ENCODE results near the gene RGS7BP.

The RGS7BP gene

GRCh38 chr5:64497386-64497785 is 8.4 kb upstream of the RGS7BP start:
- DNase-seq (ENCODE audit: low read depth, low spot score): peak; percentile 32
- H3K9me3 ChIP-seq (ENCODE audit: insufficient read depth, low read length): no peaks in the 10 kb centered on the region
- no peaks in the 10 kb centered on the region for H3K36me3 ChIP-seq (ENCODE audit: insufficient read depth, insufficient read length, low read length)
- H3K27me3 ChIP-seq (ENCODE audit: insufficient read depth, insufficient read length): no peaks in the 10 kb centered on the region
- no peak overlapping the region for H3K4me3 ChIP-seq (ENCODE audit: insufficient read length, low read depth)
- no peak overlapping the region for H3K9ac ChIP-seq (ENCODE audit: insufficient read length, low read depth)
- peaks cover 2% of the 10 kb centered on the region for H3K4me1 ChIP-seq (ENCODE audit: insufficient read depth, insufficient read length)
- TF ChIP-seq YY1 (IDR thresholded peaks at IDR 0.05; ENCODE audit: insufficient read depth, insufficient read length) (no peak), ZNF274 (IDR thresholded peaks at IDR 0.05; ENCODE audit: low read depth, low read length) (no peak), SUZ12 (IDR thresholded peaks at IDR 0.05; ENCODE audit: extremely low read depth, insufficient read depth, insufficient read length) (no peak)

GRCh38 chr5:64502196-64502595 is 3.6 kb upstream of the RGS7BP start:
- TF ChIP-seq YY1 (IDR thresholded peaks at IDR 0.05; ENCODE audit: insufficient read depth, insufficient read length): no peak
- TF ChIP-seq SUZ12 (IDR thresholded peaks at IDR 0.05; ENCODE audit: extremely low read depth, insufficient read depth, insufficient read length): no peak
- H3K4me3 ChIP-seq (ENCODE audit: insufficient read length, low read depth): no peak overlapping the region
- DNase-seq (ENCODE audit: low read depth, low spot score): peak; percentile 30
- no peaks in the 10 kb centered on the region for H3K36me3 ChIP-seq (ENCODE audit: insufficient read depth, insufficient read length, low read length)
- H3K27me3 ChIP-seq (ENCODE audit: insufficient read depth, insufficient read length): peaks cover 29% of the 10 kb centered on the region
- no peaks in the 10 kb centered on the region for H3K9me3 ChIP-seq (ENCODE audit: insufficient read depth, low read length)
- H3K9ac ChIP-seq (ENCODE audit: insufficient read length, low read depth): no peak overlapping the region
- H3K4me1 ChIP-seq (ENCODE audit: insufficient read depth, insufficient read length): peaks cover 2% of the 10 kb centered on the region

- DNase-seq (ENCODE audit: low read depth, low spot score): peak; percentile 15
- peak overlapping the region; percentile 76 for H3K9ac ChIP-seq (ENCODE audit: insufficient read length, low read depth)
These were observed 900 bp downstream of the RGS7BP start for GRCh38 chr5:64506567-64507263.

GRCh38 chr5:64507264-64507605 is 1.4 kb downstream of the RGS7BP start:
- Histone ChIP-seq H3K4me1 (ENCODE audit: insufficient read depth, insufficient read length) (no peaks in the 10 kb centered on the region), H3K9ac (ENCODE audit: insufficient read length, low read depth) (peak overlapping the region; percentile 76), H3K4me3 (ENCODE audit: insufficient read length, low read depth) (peak overlapping the region; percentile 64), H3K9me3 (ENCODE audit: insufficient read depth, low read length) (no peaks in the 10 kb centered on the region), H3K27me3 (ENCODE audit: insufficient read depth, insufficient read length) (peaks cover 41% of the 10 kb centered on the region), H3K36me3 (ENCODE audit: insufficient read depth, insufficient read length, low read length) (no peaks in the 10 kb centered on the region)
- DNase-seq (ENCODE audit: low read depth, low spot score): no peak
- TF ChIP-seq SUZ12 (IDR thresholded peaks at IDR 0.05; ENCODE audit: extremely low read depth, insufficient read depth, insufficient read length) (no peak), YY1 (IDR thresholded peaks at IDR 0.05; ENCODE audit: insufficient read depth, insufficient read length) (no peak), ZNF274 (IDR thresholded peaks at IDR 0.05; ENCODE audit: low read depth, low read length) (no peak)

More at GRCh38 chr5:64506567-64507263, 900 bp downstream of the RGS7BP start:
- TF ChIP-seq ZNF274 (IDR thresholded peaks at IDR 0.05; ENCODE audit: low read depth, low read length) (no peak), SUZ12 (IDR thresholded peaks at IDR 0.05; ENCODE audit: extremely low read depth, insufficient read depth, insufficient read length) (no peak), YY1 (IDR thresholded peaks at IDR 0.05; ENCODE audit: insufficient read depth, insufficient read length) (no peak)
- Histone ChIP-seq H3K9me3 (ENCODE audit: insufficient read depth, low read length) (no peaks in the 10 kb centered on the region), H3K27me3 (ENCODE audit: insufficient read depth, insufficient read length) (peaks cover 41% of the 10 kb centered on the region), H3K4me3 (ENCODE audit: insufficient read length, low read depth) (peak overlapping the region; percentile 64), H3K36me3 (ENCODE audit: insufficient read depth, insufficient read length, low read length) (no peaks in the 10 kb centered on the region), H3K4me1 (ENCODE audit: insufficient read depth, insufficient read length) (no peaks in the 10 kb centered on the region)

GRCh38 chr5:64509828-64510227 is 4.0 kb downstream of the RGS7BP start:
- TF ChIP-seq SUZ12 (IDR thresholded peaks at IDR 0.05; ENCODE audit: extremely low read depth, insufficient read depth, insufficient read length): no peak
- TF ChIP-seq ZNF274 (IDR thresholded peaks at IDR 0.05; ENCODE audit: low read depth, low read length): no peak
- no peak for TF ChIP-seq YY1 (IDR thresholded peaks at IDR 0.05; ENCODE audit: insufficient read depth, insufficient read length)
- Histone ChIP-seq H3K4me3 (ENCODE audit: insufficient read length, low read depth) (no peak overlapping the region), H3K9me3 (ENCODE audit: insufficient read depth, low read length) (no peaks in the 10 kb centered on the region), H3K36me3 (ENCODE audit: insufficient read depth, insufficient read length, low read length) (no peaks in the 10 kb centered on the region), H3K27me3 (ENCODE audit: insufficient read depth, insufficient read length) (peaks cover 32% of the 10 kb centered on the region), H3K4me1 (ENCODE audit: insufficient read depth, insufficient read length) (no peaks in the 10 kb centered on the region), H3K9ac (ENCODE audit: insufficient read length, low read depth) (no peak overlapping the region)
- DNase-seq (ENCODE audit: low read depth, low spot score): no peak

GRCh38 chr5:64513492-64513891 is 7.7 kb downstream of the RGS7BP start:
- no peaks in the 10 kb centered on the region for H3K27me3 ChIP-seq (ENCODE audit: insufficient read depth, insufficient read length)
- DNase-seq (ENCODE audit: low read depth, low spot score): no peak
- H3K36me3 ChIP-seq (ENCODE audit: insufficient read depth, insufficient read length, low read length): no peaks in the 10 kb centered on the region
- H3K9me3 ChIP-seq (ENCODE audit: insufficient read depth, low read length): no peaks in the 10 kb centered on the region
- no peak overlapping the region for H3K9ac ChIP-seq (ENCODE audit: insufficient read length, low read depth)
- H3K4me1 ChIP-seq (ENCODE audit: insufficient read depth, insufficient read length): no peaks in the 10 kb centered on the region
- no peak for TF ChIP-seq ZNF274 (IDR thresholded peaks at IDR 0.05; ENCODE audit: low read depth, low read length)
- no peak for TF ChIP-seq YY1 (IDR thresholded peaks at IDR 0.05; ENCODE audit: insufficient read depth, insufficient read length)
- TF ChIP-seq SUZ12 (IDR thresholded peaks at IDR 0.05; ENCODE audit: extremely low read depth, insufficient read depth, insufficient read length): no peak
- H3K4me3 ChIP-seq (ENCODE audit: insufficient read length, low read depth): no peak overlapping the region

- TF ChIP-seq YY1 (IDR thresholded peaks at IDR 0.05; ENCODE audit: insufficient read depth, insufficient read length): no peak
- no peak for TF ChIP-seq SUZ12 (IDR thresholded peaks at IDR 0.05; ENCODE audit: extremely low read depth, insufficient read depth, insufficient read length)
- no peak for TF ChIP-seq ZNF274 (IDR thresholded peaks at IDR 0.05; ENCODE audit: low read depth, low read length)
- Histone ChIP-seq H3K36me3 (ENCODE audit: insufficient read depth, insufficient read length, low read length) (no peaks in the 10 kb centered on the region), H3K9ac (ENCODE audit: insufficient read length, low read depth) (no peak overlapping the region), H3K4me3 (ENCODE audit: insufficient read length, low read depth) (no peak overlapping the region), H3K9me3 (ENCODE audit: insufficient read depth, low read length) (no peaks in the 10 kb centered on the region), H3K27me3 (ENCODE audit: insufficient read depth, insufficient read length) (no peaks in the 10 kb centered on the region), H3K4me1 (ENCODE audit: insufficient read depth, insufficient read length) (no peaks in the 10 kb centered on the region)
- DNase-seq (ENCODE audit: low read depth, low spot score): no peak
These were observed 8.8 kb downstream of the RGS7BP start for GRCh38 chr5:64514612-64515011.
